Measurements from ENCODE around the gene GTF2B. TPM values are rescaled to one million over a fixed set of nuclear protein-coding genes. Genes with fewer than 3 reads are reported as not detected.

GTF2B gene
- total RNA-seq, result 10 to 100 TPM; 39.8 to 40.4 TPM

GRCh38 chr1:88891318-88891950, at the start of gene GTF2B:
GTF2B (minus strand) TSS chr1:88891567; CDS start chr1:88891499, 68 bp downstream.

Other genes starting within 250 kb of the GTF2B start
- gene PKN2, start 207.3 kb downstream of the GTF2B start, total RNA-seq, result 10 to 100 TPM; 25.5 to 28.6 TPM
- gene KYAT3, start 101.1 kb upstream of the GTF2B start, total RNA-seq, result 10 to 100 TPM; 34.5 to 34.9 TPM
- 10 to 100 TPM; 18.5 to 19.0 TPM for gene RBMXL1, start 101.1 kb upstream of the GTF2B start, total RNA-seq
- gene GBP3, start 131.3 kb upstream of the GTF2B start, total RNA-seq, result 10 to 100 TPM; 29.7 to 31.8 TPM
- gene GBP1, start 173.6 kb upstream of the GTF2B start, total RNA-seq, result 100 to 1,000 TPM; 171 to 177 TPM
- gene GBP2, start 234.5 kb upstream of the GTF2B start, total RNA-seq, result 100 to 1,000 TPM; 299 to 313 TPM